Fibroblast of pulmonary artery (primary cell): ENCODE data around the gene TBC1D2B.
A peak's percentile ranks its signal among the peaks of the same experiment; 100 is the strongest.

Source experiments
- DNase-seq: peaks from one replicate; pipeline ENCODE4 v3.0.0-alpha.2; 2010; ENCODE audit warnings: low read depth
- H3K4me3 ChIP-seq: replicated peaks from 2 replicates; pipeline ENCODE4 v1.5.1; 2011; ENCODE audit warnings: low read depth, mild to moderate bottlenecking, control low read depth, low read length, moderate library complexity
- TF ChIP-seq, protein P1 (sequence below): IDR thresholded peaks from 2 replicates; pipeline ENCODE4 v1.5.1; 2011; ENCODE audit warnings: mild to moderate bottlenecking, control low read depth, low read length, inconsistent platforms; ENCODE audit errors: missing control alignments

TBC1D2B gene

GRCh38 chr15:78016860-78017259 lies 60.7 kb downstream of the TBC1D2B start:
- H3K4me3 ChIP-seq: no peak overlapping the region
- DNase-seq: no peak
- TF ChIP-seq, protein P1, sequence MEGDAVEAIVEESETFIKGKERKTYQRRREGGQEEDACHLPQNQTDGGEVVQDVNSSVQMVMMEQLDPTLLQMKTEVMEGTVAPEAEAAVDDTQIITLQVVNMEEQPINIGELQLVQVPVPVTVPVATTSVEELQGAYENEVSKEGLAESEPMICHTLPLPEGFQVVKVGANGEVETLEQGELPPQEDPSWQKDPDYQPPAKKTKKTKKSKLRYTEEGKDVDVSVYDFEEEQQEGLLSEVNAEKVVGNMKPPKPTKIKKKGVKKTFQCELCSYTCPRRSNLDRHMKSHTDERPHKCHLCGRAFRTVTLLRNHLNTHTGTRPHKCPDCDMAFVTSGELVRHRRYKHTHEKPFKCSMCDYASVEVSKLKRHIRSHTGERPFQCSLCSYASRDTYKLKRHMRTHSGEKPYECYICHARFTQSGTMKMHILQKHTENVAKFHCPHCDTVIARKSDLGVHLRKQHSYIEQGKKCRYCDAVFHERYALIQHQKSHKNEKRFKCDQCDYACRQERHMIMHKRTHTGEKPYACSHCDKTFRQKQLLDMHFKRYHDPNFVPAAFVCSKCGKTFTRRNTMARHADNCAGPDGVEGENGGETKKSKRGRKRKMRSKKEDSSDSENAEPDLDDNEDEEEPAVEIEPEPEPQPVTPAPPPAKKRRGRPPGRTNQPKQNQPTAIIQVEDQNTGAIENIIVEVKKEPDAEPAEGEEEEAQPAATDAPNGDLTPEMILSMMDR: no peak

- DNase-seq: no peak
- TF ChIP-seq, protein P1: no peak
- no peak overlapping the region for H3K4me3 ChIP-seq
Observed at GRCh38 chr15:78012643-78013077, 64.9 kb downstream of the TBC1D2B start.

- no peak for DNase-seq
- TF ChIP-seq, protein P1: no peak
- no peak overlapping the region for H3K4me3 ChIP-seq
Observed at GRCh38 chr15:78010067-78010466, 67.4 kb downstream of the TBC1D2B start.

DNA sequence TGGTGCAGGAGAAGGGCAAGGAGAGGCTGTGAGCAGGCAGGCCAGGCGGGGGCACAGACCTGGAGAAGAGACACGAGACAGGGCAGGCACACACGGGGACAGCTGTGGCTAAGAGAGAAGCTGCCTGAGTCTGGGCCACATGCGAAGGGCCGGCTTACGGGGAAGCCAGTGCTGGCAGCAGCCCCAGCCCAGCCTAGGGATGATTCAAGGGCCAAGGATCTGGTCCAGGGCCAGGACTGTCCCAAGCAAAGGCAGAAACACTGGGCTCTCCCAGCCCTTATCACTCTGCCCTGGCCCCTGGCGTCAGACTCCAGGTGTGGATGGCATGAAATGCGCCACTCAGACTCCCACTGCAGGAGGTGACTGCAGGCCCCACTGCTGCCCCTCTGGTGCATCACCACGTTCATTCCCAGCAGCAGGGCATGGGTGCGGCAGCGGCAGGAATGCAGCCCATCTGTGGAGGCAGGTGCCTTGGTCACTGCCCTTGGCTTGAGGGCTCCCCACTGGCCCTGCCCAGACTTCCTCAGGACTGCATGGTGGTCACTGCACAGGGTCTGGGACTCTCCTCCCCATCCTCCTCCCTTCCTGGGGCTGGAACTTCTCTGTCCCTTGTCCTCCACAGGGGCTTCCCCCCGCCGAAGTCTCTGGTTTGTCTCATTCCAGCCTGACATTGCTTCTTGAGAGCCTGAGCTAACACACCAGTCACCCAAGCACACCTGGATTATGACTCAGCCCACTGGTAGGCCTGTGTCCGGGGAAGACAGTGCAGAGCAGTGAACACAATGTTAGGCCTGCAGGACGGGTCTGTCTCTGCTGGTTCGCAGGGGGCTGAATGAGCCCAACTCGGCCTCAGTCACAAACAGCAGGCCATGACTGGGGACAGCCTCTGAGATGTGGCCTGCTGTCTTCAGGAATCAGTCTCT lies 69.3 kb downstream of the TBC1D2B start:
- H3K4me3 ChIP-seq: no peak overlapping the region
- peak; percentile 78 for DNase-seq
- TF ChIP-seq, protein P1: no peak

GRCh38 chr15:78007211-78007931 lies 70.1 kb downstream of the TBC1D2B start:
- H3K4me3 ChIP-seq: no peak overlapping the region
- TF ChIP-seq, protein P1: no peak
- DNase-seq: no peak

GRCh38 chr15:78006567-78007205 lies 70.8 kb downstream of the TBC1D2B start:
- no peak for DNase-seq
- TF ChIP-seq, protein P1: no peak
- H3K4me3 ChIP-seq: no peak overlapping the region
